ENCODE data around the gene SCGB3A1.

Gene SCGB3A1

GRCh38 chr5:180595381-180596114 is 4.2 kb upstream of the SCGB3A1 start:
- Histone ChIP-seq H3K4me3 (IDR thresholded peaks at IDR 0.05; ENCODE audit: insufficient read depth, low read depth, low read length) (no peak overlapping the region), H4K20me1 (ENCODE audit: insufficient read depth) (no peaks in the 10 kb centered on the region), H3K27me3 (ENCODE audit: insufficient read depth, low read depth) (no peaks in the 10 kb centered on the region), H2AFZ (ENCODE audit: low read depth) (no peak overlapping the region), H3K36me3 (ENCODE audit: insufficient read depth) (no peaks in the 10 kb centered on the region), H3K9ac (no peak overlapping the region), H3K4me1 (ENCODE audit: low read depth, poor library complexity, severe bottlenecking) (no peaks in the 10 kb centered on the region), H3K4me2 (no peak overlapping the region), H3K27ac (no peak overlapping the region), H3K79me2 (ENCODE audit: insufficient read depth, low read depth) (no peaks in the 10 kb centered on the region)
- no peak for TF ChIP-seq CTCF (conservative IDR thresholded peaks at IDR 0.05; ENCODE audit: low read depth, low read length)

GRCh38 chr5:180595046-180595379 is 3.7 kb upstream of the SCGB3A1 start:
- H3K36me3 ChIP-seq (ENCODE audit: insufficient read depth) = no peaks in the 10 kb centered on the region
- no peaks in the 10 kb centered on the region for H3K79me2 ChIP-seq (ENCODE audit: insufficient read depth, low read depth)
- no peak overlapping the region for H3K4me3 ChIP-seq (IDR thresholded peaks at IDR 0.05; ENCODE audit: insufficient read depth, low read depth, low read length)
- no peak overlapping the region for H3K9ac ChIP-seq
- no peaks in the 10 kb centered on the region for H3K27me3 ChIP-seq (ENCODE audit: insufficient read depth, low read depth)
- H3K4me1 ChIP-seq (ENCODE audit: low read depth, poor library complexity, severe bottlenecking) = no peaks in the 10 kb centered on the region
- no peak for TF ChIP-seq CTCF (conservative IDR thresholded peaks at IDR 0.05; ENCODE audit: low read depth, low read length)
- H3K27ac ChIP-seq = no peak overlapping the region
- no peaks in the 10 kb centered on the region for H4K20me1 ChIP-seq (ENCODE audit: insufficient read depth)
- no peak overlapping the region for H2AFZ ChIP-seq (ENCODE audit: low read depth)
- H3K4me2 ChIP-seq = no peak overlapping the region

GRCh38 chr5:180594311-180595045 is 3.2 kb upstream of the SCGB3A1 start:
- Histone ChIP-seq H3K27ac (no peak overlapping the region), H2AFZ (ENCODE audit: low read depth) (no peak overlapping the region), H3K27me3 (ENCODE audit: insufficient read depth, low read depth) (no peaks in the 10 kb centered on the region), H3K79me2 (ENCODE audit: insufficient read depth, low read depth) (no peaks in the 10 kb centered on the region), H3K9ac (no peak overlapping the region), H4K20me1 (ENCODE audit: insufficient read depth) (no peaks in the 10 kb centered on the region), H3K4me2 (no peak overlapping the region), H3K4me3 (IDR thresholded peaks at IDR 0.05; ENCODE audit: insufficient read depth, low read depth, low read length) (no peak overlapping the region), H3K4me1 (ENCODE audit: low read depth, poor library complexity, severe bottlenecking) (no peaks in the 10 kb centered on the region), H3K36me3 (ENCODE audit: insufficient read depth) (no peaks in the 10 kb centered on the region)
- TF ChIP-seq CTCF (conservative IDR thresholded peaks at IDR 0.05; ENCODE audit: low read depth, low read length) = no peak

GRCh38 chr5:180593446-180594206 is 2.3 kb upstream of the SCGB3A1 start:
- H3K27me3 ChIP-seq (ENCODE audit: insufficient read depth, low read depth) = no peaks in the 10 kb centered on the region
- H2AFZ ChIP-seq (ENCODE audit: low read depth) = no peak overlapping the region
- no peak overlapping the region for H3K27ac ChIP-seq
- no peak for TF ChIP-seq CTCF (conservative IDR thresholded peaks at IDR 0.05; ENCODE audit: low read depth, low read length)
- H3K36me3 ChIP-seq (ENCODE audit: insufficient read depth) = no peaks in the 10 kb centered on the region
- H3K4me1 ChIP-seq (ENCODE audit: low read depth, poor library complexity, severe bottlenecking) = no peaks in the 10 kb centered on the region
- no peak overlapping the region for H3K9ac ChIP-seq
- H4K20me1 ChIP-seq (ENCODE audit: insufficient read depth) = no peaks in the 10 kb centered on the region
- H3K79me2 ChIP-seq (ENCODE audit: insufficient read depth, low read depth) = no peaks in the 10 kb centered on the region
- no peak overlapping the region for H3K4me2 ChIP-seq
- no peak overlapping the region for H3K4me3 ChIP-seq (IDR thresholded peaks at IDR 0.05; ENCODE audit: insufficient read depth, low read depth, low read length)

Data from KMS-11 (cell line).